Muscle layer of colon (tissue), 2 donors: ENCODE data around the gene TM4SF5.
"Not testable (repeated sequence)": the region's sequence is repeated elsewhere in the genome, so short reads cannot be mapped to it uniquely, and the experiment has no call there.

ENCODE experiments used
- H3K27ac ChIP-seq: one replicate; pipeline ENCODE4 v1.7.0; 2013; ENCODE audit warnings: low read depth, mild to moderate bottlenecking, low read length, moderate library complexity
- H3K27me3 ChIP-seq, 2 donors: one replicate each; pipeline ENCODE4 v1.7.0; 2013; ENCODE audit warnings: low read length in 2 of 2, mild to moderate bottlenecking in 2 of 2; ENCODE audit not compliant: insufficient read depth in 2 of 2, control insufficient read depth in 1 of 2
- H3K36me3 ChIP-seq: one replicate; pipeline ENCODE4 v1.7.0; 2013; ENCODE audit warnings: mild to moderate bottlenecking, low read length; ENCODE audit not compliant: insufficient read depth
- H3K4me1 ChIP-seq: one replicate; pipeline ENCODE4 v1.7.0; 2013; ENCODE audit warnings: mild to moderate bottlenecking, low read length; ENCODE audit not compliant: insufficient read depth
- H3K4me3 ChIP-seq, 2 donors: one replicate each; pipeline ENCODE4 v1.7.0; 2013; ENCODE audit warnings: low read length in 2 of 2, low read depth in 1 of 2, mild to moderate bottlenecking in 1 of 2, moderate library complexity in 1 of 2
- H3K9ac ChIP-seq: one replicate; pipeline ENCODE4 v1.7.0; 2013; ENCODE audit warnings: low read length
- H3K9me3 ChIP-seq: one replicate; pipeline ENCODE4 v1.7.0; 2013; ENCODE audit warnings: mild to moderate bottlenecking, low read length
- donor health status: abdominal sarcoma.
- donor health status: Adenocarcinoma of cecum.

Gene TM4SF5

GRCh38 chr17:4815043-4815675, 43.5 kb downstream of the TM4SF5 start:
- H3K4me3 ChIP-seq, result no peak overlapping the region
- peaks cover 32% of the 10 kb centered on the region for H3K36me3 ChIP-seq
- no peaks in the 10 kb centered on the region for H3K27me3 ChIP-seq
- no peak overlapping the region for H3K9ac ChIP-seq
- no peak overlapping the region for H3K27ac ChIP-seq
- no peaks in the 10 kb centered on the region for H3K4me1 ChIP-seq
- no peaks in the 10 kb centered on the region for H3K9me3 ChIP-seq

- Histone ChIP-seq H3K36me3 (peaks cover 33% of the 10 kb centered on the region), H3K4me3 (no peak overlapping the region), H3K27ac (no peak overlapping the region), H3K9ac (no peak overlapping the region), H3K9me3 (no peaks in the 10 kb centered on the region), H3K4me1 (no peaks in the 10 kb centered on the region), H3K27me3 (no peaks in the 10 kb centered on the region)
Observed at GRCh38 chr17:4816826-4817225, 45.1 kb downstream of the TM4SF5 start.

- Histone ChIP-seq H3K9me3 (no peaks in the 10 kb centered on the region), H3K36me3 (peaks cover 34% of the 10 kb centered on the region), H3K27ac (no peak overlapping the region), H3K4me3 (no peak overlapping the region), H3K9ac (no peak overlapping the region), H3K27me3 (no peaks in the 10 kb centered on the region), H3K4me1 (no peaks in the 10 kb centered on the region)
Observed at GRCh38 chr17:4818276-4818675, 46.6 kb downstream of the TM4SF5 start.

GRCh38 chr17:4822835-4823234, 51.1 kb downstream of the TM4SF5 start:
- peaks cover 15% of the 10 kb centered on the region for H3K36me3 ChIP-seq
- H3K27ac ChIP-seq, result no peak overlapping the region
- no peaks in the 10 kb centered on the region for H3K4me1 ChIP-seq
- H3K27me3 ChIP-seq, result no peaks in the 10 kb centered on the region
- no peaks in the 10 kb centered on the region for H3K9me3 ChIP-seq
- H3K4me3 ChIP-seq, result no peak overlapping the region
- H3K9ac ChIP-seq, result no peak overlapping the region

GRCh38 chr17:4823373-4824089, 51.8 kb downstream of the TM4SF5 start:
- Histone ChIP-seq H3K27me3 (no peaks in the 10 kb centered on the region), H3K9me3 (no peaks in the 10 kb centered on the region), H3K4me3 (no peak overlapping the region), H3K4me1 (no peaks in the 10 kb centered on the region), H3K36me3 (peaks cover 12% of the 10 kb centered on the region), H3K9ac (no peak overlapping the region), H3K27ac (no peak overlapping the region)

GRCh38 chr17:4827399-4827798, 55.7 kb downstream of the TM4SF5 start:
- Histone ChIP-seq H3K9me3 (no peaks in the 10 kb centered on the region), H3K9ac (no peak overlapping the region), H3K4me3 (no peak overlapping the region), H3K4me1 (no peaks in the 10 kb centered on the region), H3K27ac (no peak overlapping the region), H3K36me3 (no peaks in the 10 kb centered on the region), H3K27me3 (no peaks in the 10 kb centered on the region)

- H3K27ac ChIP-seq, result peak overlapping the region; percentile 85
- not testable (repeated sequence) for H3K36me3 ChIP-seq, H3K9me3 ChIP-seq, H3K27me3 ChIP-seq
- H3K9ac ChIP-seq, result peak overlapping the region; percentile 61
- peaks cover 22% of the 10 kb centered on the region for H3K4me1 ChIP-seq
- H3K4me3 ChIP-seq, result peak overlapping the region; percentile 75 to 88
Observed at GRCh38 chr17:4832829-4833177, 61.1 kb downstream of the TM4SF5 start.
